Measurements from ENCODE around the gene GIMAP8.

GIMAP8 gene

GRCh38 chr7:150471886-150472285 lies 21.5 kb downstream of the GIMAP8 start:
- TF ChIP-seq CTCF (IDR thresholded peaks at IDR 0.05; ENCODE audit: low read depth, low read length), result no peak
- Histone ChIP-seq H3K36me3 (no peaks in the 10 kb centered on the region), H3K4me3 (ENCODE audit: low read depth, low read length) (no peak overlapping the region), H3K9me3 (no peaks in the 10 kb centered on the region), H3K27me3 (peaks cover 16% of the 10 kb centered on the region), H3K4me1 (no peaks in the 10 kb centered on the region)
- DNase-seq, result no peak

GRCh38 chr7:150473902-150474301 lies 23.5 kb downstream of the GIMAP8 start:
- no peak for TF ChIP-seq CTCF (IDR thresholded peaks at IDR 0.05; ENCODE audit: low read depth, low read length)
- Histone ChIP-seq H3K4me1 (no peaks in the 10 kb centered on the region), H3K27me3 (peaks cover 27% of the 10 kb centered on the region), H3K4me3 (ENCODE audit: low read depth, low read length) (no peak overlapping the region), H3K9me3 (no peaks in the 10 kb centered on the region), H3K36me3 (no peaks in the 10 kb centered on the region)
- DNase-seq, result no peak

GRCh38 chr7:150476285-150476684 lies 25.9 kb downstream of the GIMAP8 start:
- H3K9me3 ChIP-seq, result no peaks in the 10 kb centered on the region
- no peaks in the 10 kb centered on the region for H3K36me3 ChIP-seq
- H3K27me3 ChIP-seq, result peaks cover 33% of the 10 kb centered on the region
- TF ChIP-seq CTCF (IDR thresholded peaks at IDR 0.05; ENCODE audit: low read depth, low read length), result no peak
- no peaks in the 10 kb centered on the region for H3K4me1 ChIP-seq
- DNase-seq, result no peak
- no peak overlapping the region for H3K4me3 ChIP-seq (ENCODE audit: low read depth, low read length)

GRCh38 chr7:150476819-150477631 lies 26.6 kb downstream of the GIMAP8 start:
- no peak for TF ChIP-seq CTCF (IDR thresholded peaks at IDR 0.05; ENCODE audit: low read depth, low read length)

GRCh38 chr7:150479023-150479716 lies 28.7 kb downstream of the GIMAP8 start:
- TF ChIP-seq CTCF (IDR thresholded peaks at IDR 0.05; ENCODE audit: low read depth, low read length), result no peak
- Histone ChIP-seq H3K36me3 (no peaks in the 10 kb centered on the region), H3K4me1 (no peaks in the 10 kb centered on the region), H3K4me3 (ENCODE audit: low read depth, low read length) (no peak overlapping the region), H3K9me3 (no peaks in the 10 kb centered on the region), H3K27me3 (peaks cover 39% of the 10 kb centered on the region)
- DNase-seq, result no peak

More at GRCh38 chr7:150476819-150477631, 26.6 kb downstream of the GIMAP8 start:
- H3K4me3 ChIP-seq (ENCODE audit: low read depth, low read length), result no peak overlapping the region
- no peaks in the 10 kb centered on the region for H3K36me3 ChIP-seq
- DNase-seq, result no peak
- H3K4me1 ChIP-seq, result no peaks in the 10 kb centered on the region
- peaks cover 37% of the 10 kb centered on the region for H3K27me3 ChIP-seq
- no peaks in the 10 kb centered on the region for H3K9me3 ChIP-seq

Data from BE2C (cell line).